K562 (cell line): ENCODE data around the gene DCAF5. TPM values are rescaled to one million over a fixed set of nuclear protein-coding genes. Genes with fewer than 3 reads are reported as not detected.

ENCODE experiments used
- ATAC-seq: fragments of 200-7000 bp; cut with Tn5 transposase; 3 replicates; pipeline ENCODE4 v1.9.1; 2020; ENCODE audit warnings: moderate library complexity
- BruUV-seq: library from RNA; stranded (reverse); fragments of 400-500 nt; replicated peaks from 2 replicates; lab custom pipeline; 2021; lab: Mats Ljungman, UMichigan
- CTCF ChIA-PET: fragments of 300-600 bp; formaldehyde crosslinking; extraction: SDS; loops from one replicate; lab custom pipeline; 2021; ENCODE audit warnings: low intra/inter-chr PET ratio; lab: Yijun Ruan, JAX
- POLR2A ChIA-PET: fragments of 300-600, 350-650 bp; sonication (Branson Sonifier 250); formaldehyde crosslinking; extraction: SDS; loops from one replicate; lab custom pipeline; 2021; ENCODE audit warnings: antibody characterized with exemption, inconsistent platforms; lab: Yijun Ruan, JAX
- DNase-seq, 4 experiments: peaks; one replicate each; pipeline versions ENCODE4 v3.0.0 to v3.0.0-alpha.2; 2011 to 2018; ENCODE audit warnings: low spot score in 3 of 4, mixed read lengths in 3 of 4; ENCODE audit errors: extremely low read depth in 1 of 4
- FAIRE-seq: peaks from 2 replicates; lab custom pipeline; 2011; peaks lifted over from hg19 to GRCh38; lab: Jason Lieb, UNC
- H2AFZ ChIP-seq: 2 replicates; pipeline ENCODE4 v1.6.0; 2011; ENCODE audit warnings: low read depth, low read length, control low read depth, inconsistent platforms
- H3K27ac ChIP-seq: fragments of 200-600 bp; 3 replicates; pipeline ENCODE4 v1.8.0; 2011; ENCODE audit warnings: low read depth, mild to moderate bottlenecking, control low read depth, inconsistent platforms, low read length, moderate library complexity, mixed read lengths; ENCODE audit errors: extremely low read depth
- H3K27me3 ChIP-seq, 2 experiments: fragments of 300-600 bp in 1 of 2; 2 replicates in 1 of 2; 3 replicates in 1 of 2; pipeline versions ENCODE4 v1.6.0 to v1.8.0; 2011; ENCODE audit warnings: inconsistent platforms in 2 of 2, low read length in 2 of 2, mild to moderate bottlenecking in 1 of 2, mixed read lengths in 1 of 2, moderate library complexity in 1 of 2; ENCODE audit not compliant: control insufficient read depth in 2 of 2, insufficient read depth in 2 of 2
- H3K36me3 ChIP-seq: fragments of 300-600 bp; 3 replicates; pipeline ENCODE4 v1.8.0; 2011; ENCODE audit warnings: mild to moderate bottlenecking, low read length, inconsistent platforms; ENCODE audit not compliant: control insufficient read depth, insufficient read depth
- H3K4me1 ChIP-seq, 2 experiments: fragments of 200-600 bp in 1 of 2; replicated peaks in 1 of 2; 2 replicates in 1 of 2; 3 replicates in 1 of 2; pipeline versions ENCODE4 v1.5.1 to v1.8.0; 2011; ENCODE audit warnings: inconsistent platforms in 2 of 2, low read length in 2 of 2, mild to moderate bottlenecking in 1 of 2, mixed read lengths in 1 of 2, moderate library complexity in 1 of 2; ENCODE audit not compliant: control insufficient read depth in 2 of 2, insufficient read depth in 2 of 2
- H3K4me2 ChIP-seq: 2 replicates; pipeline ENCODE4 v1.6.1; 2011; ENCODE audit warnings: low read length, control low read depth, inconsistent platforms, mixed read lengths; ENCODE audit not compliant: insufficient read depth
- H3K4me3 ChIP-seq: fragments of 200-600 bp; sonication (generic), shearing (Covaris generic); 2 replicates; pipeline ENCODE4 v1.5.1; 2016; ENCODE audit warnings: control low read depth, inconsistent platforms
- H3K79me2 ChIP-seq: fragments of 200-600 bp; 3 replicates; pipeline ENCODE4 v1.8.0; 2011; ENCODE audit warnings: low read length, inconsistent platforms; ENCODE audit not compliant: control insufficient read depth, insufficient read depth
- H3K9ac ChIP-seq, 2 experiments: 2 replicates each; pipeline versions ENCODE4 v1.6.0 to v1.6.1; 2011; ENCODE audit warnings: low read depth in 2 of 2, low read length in 2 of 2, control low read depth in 1 of 2, inconsistent platforms in 1 of 2, mild to moderate bottlenecking in 1 of 2, mixed read lengths in 1 of 2; ENCODE audit not compliant: insufficient read depth in 1 of 2
- H3K9me1 ChIP-seq: one replicate; pipeline ENCODE4 v1.6.0; 2011; ENCODE audit warnings: inconsistent platforms, mild to moderate bottlenecking, low read length, moderate library complexity; ENCODE audit not compliant: control insufficient read depth, insufficient read depth
- H3K9me3 ChIP-seq: replicated peaks from 2 replicates; pipeline ENCODE4 v1.5.1; 2011; ENCODE audit warnings: low read depth, low read length, inconsistent platforms; ENCODE audit not compliant: control insufficient read depth, insufficient read depth
- H4K20me1 ChIP-seq: replicated peaks from 2 replicates; pipeline ENCODE4 v1.6.1; 2011; ENCODE audit warnings: low read length, inconsistent platforms, mixed read lengths; ENCODE audit not compliant: control insufficient read depth, insufficient read depth
- CBX8 ChIP-seq: fragments of 200-600 bp; sonication (generic); IDR thresholded peaks from 2 replicates; pipeline ENCODE4 v1.6.1; 2012; ENCODE audit warnings: borderline replicate concordance, mixed run types, low read depth, mild to moderate bottlenecking, moderate library complexity, mixed read lengths, low read length, control low read depth, inconsistent platforms; ENCODE audit not compliant: poor library complexity, severe bottlenecking; ENCODE audit errors: extremely low read depth
- GTF2E2 ChIP-seq: fragments of 200-800 bp; sonication (Bioruptor generic); IDR thresholded peaks from 2 replicates; pipeline ENCODE4 v1.6.1; 2016; ENCODE audit warnings: missing genetic modification characterization, missing compliant biosample characterization
- NR2C2 ChIP-seq, 2 experiments: fragments of 200-800 bp in 1 of 2; sonication (Bioruptor generic) in 1 of 2; sonication (generic) in 1 of 2; formaldehyde crosslinking in 1 of 2; IDR thresholded peaks; 2 replicates each; pipeline versions ENCODE4 v1.6.1 to v1.8.0; 2016 to 2022; ENCODE audit warnings: mild to moderate bottlenecking in 1 of 2, missing compliant biosample characterization in 1 of 2, missing genetic modification characterization in 1 of 2, missing genetic modification reagents in 1 of 2
- RAD51 ChIP-seq: fragments of 450-650 bp; IDR thresholded peaks from 2 replicates; pipeline ENCODE4 v1.7.1; 2016; ENCODE audit warnings: low read depth, mild to moderate bottlenecking, borderline replicate concordance
- RBBP5 ChIP-seq: fragments of 200-600 bp; sonication (generic); IDR thresholded peaks from 2 replicates; pipeline ENCODE4 v1.6.1; 2012; ENCODE audit warnings: borderline replicate concordance, mild to moderate bottlenecking, low read length, control low read depth, inconsistent platforms; ENCODE audit not compliant: insufficient read depth, poor library complexity, severe bottlenecking
- RBM39 ChIP-seq: fragments of 200-400 bp; formaldehyde crosslinking; optimal IDR thresholded peaks from 2 replicates; pipeline ENCODE3; 2018; ENCODE audit warnings: low read depth, low read length
- USF1 ChIP-seq: sonication (generic); formaldehyde crosslinking; IDR thresholded peaks from 2 replicates; pipeline ENCODE4 v1.9.0; 2022; ENCODE audit warnings: mild to moderate bottlenecking, missing genetic modification reagents
- ZFPM2 ChIP-seq: fragments of 250-450 bp; sonication (Bioruptor Pico); IDR thresholded peaks from 2 replicates; pipeline ENCODE4 v1.5.1; 2022; ENCODE audit warnings: mild to moderate bottlenecking
- ZNF551 ChIP-seq: fragments of 250-450 bp; sonication (Bioruptor Pico); IDR thresholded peaks from 2 replicates; pipeline ENCODE4 v1.5.0; 2021; ENCODE audit warnings: mild to moderate bottlenecking, moderate library complexity
- ZNF644 ChIP-seq: fragments of 200-800 bp; sonication (Bioruptor generic); IDR thresholded peaks from 2 replicates; pipeline ENCODE4 v1.6.1; 2016; ENCODE audit warnings: low read depth, missing genetic modification characterization, missing compliant biosample characterization
- WGBS: fragments of 100-300 bp; shearing (Covaris generic); methylation state at CpG from one replicate; pipeline ENCODE4 v1.1.6; 2016; ENCODE audit warnings: low coverage, mixed read lengths; ENCODE audit not compliant: insufficient coverage; ENCODE audit errors: missing lambda C conversion rate; 5-methylcytosine and 5-hydroxymethylcytosine counted together
- in situ Hi-C: fragments of 300-500 bp; cut with MboI; formaldehyde crosslinking; loops from 4 replicates; pipeline ENCODE4 v1.15.0; 2018; ENCODE audit warnings: inconsistent platforms, mixed read lengths
- intact Hi-C: fragments of 100-400 bp; cut with micrococcal nuclease; formaldehyde crosslinking; loops from 2 replicates; pipeline ENCODE4 v1.14.2; 2022
- polyA plus RNA-seq, 8 experiments: library from polyadenylated mRNA; depleted of rRNA in 4 of 8; stranded (reverse) in 5 of 8; unstranded in 3 of 8; fragments of >200 nt; fragmentation: Nextera tagmentation in 2 of 8; fragmentation: Illumina TruSeq in 1 of 8; extraction: Ambion mirVana in 2 of 8; extraction: Trizol in 1 of 8; gene quantifications; 2 replicates each; pipeline versions ENCODE4 v1.2.1 to v1.2.3, GENCODE V29; 2011 to 2014; ENCODE audit warnings: inconsistent platforms in 1 of 8, missing spikeins in 1 of 8
- total RNA-seq, 7 experiments: library from RNA; depleted of rRNA in 6 of 7; stranded (reverse); fragments of >200 nt in 6 of 7; fragmentation: Illumina TruSeq in 2 of 7; extraction: Trizol in 2 of 7; gene quantifications; 2 replicates each; pipeline versions ENCODE4 v1.2.1 to v1.2.3, GENCODE V29; 2011 to 2021; ENCODE audit warnings: low replicate concordance in 1 of 7

Gene DCAF5
- total and polyA plus RNA-seq, 9 of the 15 experiments (the other 6 are each of a cell fraction or from before 2014, with no cell fraction given): 5.6 to 24.1 (median 12.7) TPM

GRCh38 chr14:69137416-69137815 is 15.5 kb downstream of the DCAF5 start:
- Histone ChIP-seq H3K27ac (no peak overlapping the region), H4K20me1 (no peaks in the 10 kb centered on the region), H3K27me3 (no peaks in the 10 kb centered on the region), H3K9me3 (no peaks in the 10 kb centered on the region), H2AFZ (no peak overlapping the region), H3K9ac (no peak overlapping the region), H3K4me2 (no peak overlapping the region), H3K9me1 (no peaks in the 10 kb centered on the region), H3K36me3 (no peaks in the 10 kb centered on the region), H3K79me2 (peaks cover 43% of the 10 kb centered on the region), H3K4me3 (no peak overlapping the region), H3K4me1 (peaks cover 0 to 14% of the 10 kb centered on the region in 2 experiments; a peak in 2 of 5 replicates)
- no peak for FAIRE-seq
- no TSS peak for BruUV-seq
- in situ Hi-C loops (no loop called here), intact Hi-C loops (no loop called here)
- no peak for ATAC-seq
- TF ChIP-seq NR2C2 (CRISPR knock-in tag; IDR thresholded peaks at IDR 0.05): no peak
- no peak for TF ChIP-seq NR2C2 (tag; IDR thresholded peaks at IDR 0.05)
- TF ChIP-seq CBX8: no peak
- no peak for TF ChIP-seq RBM39
- TF ChIP-seq ZNF644: no peak
- no peak for TF ChIP-seq USF1
- no peak for TF ChIP-seq GTF2E2 (tag)
- TF ChIP-seq ZNF551: no peak
- no peak for TF ChIP-seq ZFPM2 (CRISPR knock-in tag)
- TF ChIP-seq RBBP5: no peak
- no peak for TF ChIP-seq RAD51
- POLR2A ChIA-PET: interaction anchor here (1.1 to 1.4 kb wide), 2 partner anchors 9 to 13 kb away, joined by 3 to 5 read pairs; no protein-coding TSS in a partner anchor
- CTCF ChIA-PET: no interaction called here
- no peak for DNase-seq
- WGBS: 78% methylated on average over 1 of the region's 1 CpG
